Measurements from ENCODE around the gene ZNF200. TPM values are rescaled to one million over a fixed set of nuclear protein-coding genes. Genes with fewer than 3 reads are reported as not detected.

ZNF200 gene
- total RNA-seq, 4 donors from 2014 or later, result 4.1 to 17.6 (median 10.7) TPM

GRCh38 chr16:3195975-3196374 is 39.0 kb downstream of the ZNF200 start:
- TF ChIP-seq CTCF (IDR thresholded peaks at IDR 0.05) (no peak), POLR2A (IDR thresholded peaks at IDR 0.05) (no peak)
- H3K9me3 ChIP-seq, result no peaks in the 10 kb centered on the region
- peaks cover 2 to 56% of the 10 kb centered on the region in 2 donors for H3K27me3 ChIP-seq
- no peak for DNase-seq
- no peak overlapping the region for H3K4me3 ChIP-seq
- no peaks in the 10 kb centered on the region for H3K36me3 ChIP-seq
- intact Hi-C loops (cut with DNase I; ENCODE audit: low total_unique reads), result no loop called here
- no peak overlapping the region for H3K27ac ChIP-seq
- H3K4me1 ChIP-seq, result no peaks in the 10 kb centered on the region

GRCh38 chr16:3194792-3195191 is 40.2 kb downstream of the ZNF200 start:
- no peak overlapping the region for H3K27ac ChIP-seq
- TF ChIP-seq CTCF (IDR thresholded peaks at IDR 0.05) (no peak), POLR2A (IDR thresholded peaks at IDR 0.05) (no peak)
- H3K27me3 ChIP-seq, result peaks cover 6 to 68% of the 10 kb centered on the region in 2 donors
- no peak overlapping the region for H3K4me3 ChIP-seq
- no peaks in the 10 kb centered on the region for H3K36me3 ChIP-seq
- intact Hi-C loops (cut with DNase I; ENCODE audit: low total_unique reads), result no loop called here
- no peak for DNase-seq
- no peaks in the 10 kb centered on the region for H3K9me3 ChIP-seq
- no peaks in the 10 kb centered on the region for H3K4me1 ChIP-seq

GRCh38 chr16:3193221-3194212 is 41.4 kb downstream of the ZNF200 start:
- Histone ChIP-seq H3K27me3 (peaks cover 19 to 81% of the 10 kb centered on the region in 2 donors), H3K9me3 (no peaks in the 10 kb centered on the region), H3K4me3 (no peak overlapping the region), H3K36me3 (no peaks in the 10 kb centered on the region), H3K4me1 (no peaks in the 10 kb centered on the region), H3K27ac (no peak overlapping the region)
- intact Hi-C loops (cut with DNase I; ENCODE audit: low total_unique reads), result no loop called here
- TF ChIP-seq POLR2A (IDR thresholded peaks at IDR 0.05) (no peak), CTCF (IDR thresholded peaks at IDR 0.05) (no peak)
- DNase-seq, result no peak

GRCh38 chr16:3192476-3193019 is 42.4 kb downstream of the ZNF200 start:
- intact Hi-C loops (cut with DNase I; ENCODE audit: low total_unique reads), result no loop called here
- DNase-seq, result no peak
- H3K27me3 ChIP-seq, result peaks cover 19 to 88% of the 10 kb centered on the region in 2 donors

More at GRCh38 chr16:3192476-3193019, 42.4 kb downstream of the ZNF200 start:
- H3K9me3 ChIP-seq, result no peaks in the 10 kb centered on the region
- TF ChIP-seq CTCF (IDR thresholded peaks at IDR 0.05) (no peak), POLR2A (IDR thresholded peaks at IDR 0.05) (no peak)
- H3K36me3 ChIP-seq, result no peaks in the 10 kb centered on the region
- H3K4me3 ChIP-seq, result no peak overlapping the region
- no peaks in the 10 kb centered on the region for H3K4me1 ChIP-seq
- H3K27ac ChIP-seq, result no peak overlapping the region
